GM19025 (cell line): ENCODE data around the gene CCDC18.
"Not testable (repeated sequence)": the region's sequence is repeated elsewhere in the genome, so short reads cannot be mapped to it uniquely, and the experiment has no call there.

Experiments used
- ATAC-seq: cut with Tn5 transposase; IDR thresholded peaks from one replicate; pipeline ENCODE4 v1.9.1; 2021; ENCODE audit warnings: mild to moderate bottlenecking, low read depth, moderate library complexity; ENCODE audit not compliant: unreplicated experiment

CCDC18 gene

DNA sequence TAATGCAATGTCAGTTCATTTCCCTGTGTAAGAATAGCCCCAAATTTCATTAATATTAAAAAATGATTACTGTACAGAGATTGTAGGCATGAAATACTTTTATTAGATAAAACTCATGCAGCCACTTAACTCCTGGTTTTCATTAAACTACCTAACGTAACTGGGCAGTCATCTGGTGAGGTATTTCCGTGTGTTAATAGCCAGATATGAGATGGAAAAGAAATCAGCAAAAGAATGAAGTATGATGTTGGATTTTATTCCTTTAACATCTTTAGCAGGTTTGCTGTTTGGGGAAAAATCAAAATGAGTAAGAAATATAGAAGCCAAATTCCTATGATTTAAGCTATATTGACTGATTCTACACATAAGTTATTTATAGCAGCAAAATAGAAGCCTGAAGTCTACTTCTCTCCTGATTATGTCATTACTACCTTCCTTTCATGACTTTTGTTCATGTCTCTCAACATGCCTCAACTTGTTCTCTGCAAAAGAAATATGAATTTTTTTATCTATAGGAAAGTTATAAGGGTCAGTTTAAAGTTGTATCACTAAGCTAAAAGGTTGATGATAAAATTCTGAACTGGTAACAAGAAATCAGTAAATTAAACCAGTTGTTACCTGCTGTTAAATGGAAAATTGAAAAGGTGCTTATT is 42.6 kb downstream of the CCDC18 start:
- no peak for ATAC-seq

GRCh38 chr1:93235261-93235660 is 54.7 kb downstream of the CCDC18 start:
- ATAC-seq: no peak

GRCh38 chr1:93237021-93237420 is 56.5 kb downstream of the CCDC18 start:
- no peak for ATAC-seq

- no peak for ATAC-seq
These were observed 57.9 kb downstream of the CCDC18 start for GRCh38 chr1:93238425-93238824.

- ATAC-seq: no peak
These were observed 59.3 kb downstream of the CCDC18 start for GRCh38 chr1:93239863-93240262.

- not testable (repeated sequence) for ATAC-seq
These were observed 62.7 kb downstream of the CCDC18 start for GRCh38 chr1:93243233-93243632.

- ATAC-seq: no peak
These were observed 64.0 kb downstream of the CCDC18 start for GRCh38 chr1:93244298-93245069.

DNA sequence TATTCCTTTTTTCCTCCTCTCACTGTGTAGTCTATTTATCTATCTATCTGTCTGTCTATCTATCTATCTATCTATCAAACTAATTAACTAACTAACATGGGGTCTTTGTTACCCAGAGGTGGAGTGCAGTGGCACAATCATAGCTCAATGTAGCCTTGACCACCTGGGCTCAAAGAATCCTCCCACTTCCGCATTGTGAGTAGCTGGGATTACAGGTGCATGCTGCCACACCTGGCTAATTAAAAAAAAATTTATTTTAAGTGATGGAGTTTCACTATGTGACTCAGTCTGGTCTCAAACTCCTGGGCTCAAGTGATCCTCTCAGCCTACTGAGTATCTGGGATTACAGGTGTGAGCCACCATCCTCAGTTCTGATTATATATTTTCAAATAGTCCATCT is 71.4 kb downstream of the CCDC18 start:
- no peak for ATAC-seq

DNA sequence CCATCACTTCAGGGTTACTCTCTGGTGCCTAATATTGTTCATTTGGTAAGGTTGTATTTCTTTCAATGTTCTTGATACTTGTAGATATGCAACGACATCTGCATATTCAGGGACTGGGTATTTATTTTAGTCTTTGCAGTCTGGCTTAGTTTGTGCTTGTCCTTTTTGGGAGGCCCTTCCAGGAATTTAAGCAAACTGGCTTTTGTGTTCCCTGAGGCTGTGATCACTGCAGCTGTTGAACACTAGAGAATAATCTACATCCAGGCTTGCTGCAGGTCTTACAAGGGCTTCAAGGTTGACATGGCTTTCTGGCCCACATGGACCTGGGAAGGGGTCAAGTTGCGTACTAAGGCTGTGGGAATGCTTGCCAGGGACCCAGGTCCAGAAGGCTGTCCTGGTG is 72.1 kb downstream of the CCDC18 start:
- ATAC-seq: no peak

DNA sequence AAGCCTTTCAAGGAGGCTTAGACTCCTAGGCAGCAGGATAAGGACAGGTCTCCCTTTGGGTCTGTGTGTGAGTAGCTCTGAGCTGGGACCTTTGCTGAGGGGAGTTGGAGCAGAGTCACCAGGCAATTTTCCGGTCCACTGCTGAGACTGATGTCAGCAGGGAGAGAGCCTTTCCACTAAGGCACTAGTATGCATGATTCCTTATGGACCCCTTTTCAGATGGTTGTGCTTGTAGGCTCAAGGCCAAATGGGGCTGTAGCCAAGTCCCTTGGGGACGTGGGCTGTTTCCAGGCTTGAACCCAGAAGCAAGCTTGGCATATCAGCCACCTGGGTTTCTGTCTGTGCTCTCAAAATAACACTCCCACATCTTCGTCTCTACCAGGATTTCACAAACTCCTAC is 73.0 kb downstream of the CCDC18 start:
- no peak for ATAC-seq

DNA sequence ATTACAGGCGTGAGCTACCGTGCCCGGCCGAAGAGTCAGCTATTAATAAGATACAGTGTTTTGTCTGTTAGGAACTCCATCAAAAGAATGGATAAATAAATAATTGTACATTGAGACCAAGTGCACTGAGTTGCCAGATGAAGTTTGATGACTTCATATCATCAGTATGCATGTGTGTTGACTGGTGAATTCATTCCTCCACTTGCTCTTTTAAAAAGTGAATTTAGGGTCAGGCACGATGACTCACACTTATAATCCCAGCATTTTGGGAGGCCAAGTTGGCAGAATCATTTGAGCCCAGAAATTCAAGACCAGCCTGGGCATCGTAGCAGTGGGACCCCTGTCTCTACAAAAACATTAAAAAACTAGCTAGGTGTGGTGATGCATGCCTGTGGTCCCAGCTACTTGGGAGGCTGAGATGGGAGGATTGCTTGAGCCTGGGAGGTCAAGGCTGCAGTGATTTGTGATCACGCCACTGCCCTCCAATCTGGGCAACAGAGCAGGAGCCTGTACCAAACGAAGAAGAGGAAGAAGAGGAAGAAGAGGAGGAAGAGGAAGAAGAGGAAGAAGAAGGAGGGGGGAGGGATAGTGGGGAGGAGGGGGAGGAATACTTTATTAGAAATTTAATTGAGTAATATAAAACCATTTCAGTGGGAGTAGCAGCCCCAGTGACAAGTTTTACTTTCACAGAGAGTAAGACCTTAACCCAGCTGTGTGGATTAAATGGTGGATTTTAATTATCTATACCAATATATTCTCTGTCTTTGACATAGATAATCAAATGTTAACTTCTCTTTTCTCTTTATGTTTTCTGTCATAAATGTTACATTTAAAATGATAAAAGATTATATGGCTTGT is 74.9 kb downstream of the CCDC18 start:
- no peak for ATAC-seq

DNA sequence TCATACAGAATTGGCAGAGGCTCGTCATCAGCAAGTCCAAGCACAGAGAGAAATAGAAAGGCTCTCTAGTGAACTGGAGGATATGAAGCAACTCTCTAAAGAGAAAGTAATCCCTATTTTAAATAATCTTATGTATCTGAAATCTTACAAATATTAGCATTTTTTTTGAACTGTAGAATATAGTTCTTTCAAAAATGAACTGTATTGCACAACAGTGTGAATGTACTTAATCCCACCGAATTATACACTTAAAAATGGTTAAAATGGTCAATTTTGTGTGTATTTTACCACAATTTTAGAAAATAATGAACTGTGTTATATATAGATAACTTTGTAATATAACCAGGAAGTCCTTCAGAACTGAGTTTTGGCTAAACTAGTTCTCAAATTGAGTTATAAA is 75.9 kb downstream of the CCDC18 start:
- ATAC-seq: no peak

DNA sequence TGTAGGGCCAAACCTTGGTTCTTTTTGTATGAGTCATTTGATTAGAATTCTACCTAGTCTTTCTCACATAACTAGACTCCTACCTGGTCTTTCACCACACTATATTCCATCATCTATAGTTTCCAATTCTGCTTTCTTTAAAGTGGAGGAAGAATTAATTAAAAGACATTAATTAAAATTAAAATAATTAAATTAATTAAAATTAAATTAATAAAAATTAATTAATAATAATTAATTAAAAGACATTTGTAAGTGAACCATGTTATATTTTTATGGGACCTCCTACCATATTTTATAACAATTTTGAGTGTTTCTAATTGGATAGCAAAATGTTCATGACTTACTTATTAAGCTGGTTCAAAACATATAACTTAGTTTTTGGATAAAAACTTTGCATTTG is 77.4 kb downstream of the CCDC18 start:
- no peak for ATAC-seq

DNA sequence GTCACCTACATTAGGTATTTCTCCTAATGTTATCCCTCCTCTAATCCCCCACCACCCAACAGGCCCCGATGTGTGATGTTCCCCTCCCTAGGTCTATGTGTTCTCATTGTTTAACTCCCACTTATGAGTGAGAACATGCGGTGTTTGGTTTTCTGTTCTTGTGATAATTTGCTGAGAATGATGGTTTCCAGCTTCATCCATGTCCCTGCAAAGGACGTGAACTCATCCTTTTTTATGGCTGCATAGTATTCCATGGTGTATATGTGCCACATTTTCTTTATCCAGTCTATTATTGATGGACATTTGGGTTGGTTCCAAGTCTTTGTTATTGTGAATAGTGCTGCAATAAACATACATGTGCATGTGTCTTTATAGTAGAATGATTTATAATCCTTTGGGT is 80.2 kb downstream of the CCDC18 start:
- not testable (repeated sequence) for ATAC-seq

- no peak for ATAC-seq
These were observed 82.1 kb downstream of the CCDC18 start for GRCh38 chr1:93262645-93263044.

DNA sequence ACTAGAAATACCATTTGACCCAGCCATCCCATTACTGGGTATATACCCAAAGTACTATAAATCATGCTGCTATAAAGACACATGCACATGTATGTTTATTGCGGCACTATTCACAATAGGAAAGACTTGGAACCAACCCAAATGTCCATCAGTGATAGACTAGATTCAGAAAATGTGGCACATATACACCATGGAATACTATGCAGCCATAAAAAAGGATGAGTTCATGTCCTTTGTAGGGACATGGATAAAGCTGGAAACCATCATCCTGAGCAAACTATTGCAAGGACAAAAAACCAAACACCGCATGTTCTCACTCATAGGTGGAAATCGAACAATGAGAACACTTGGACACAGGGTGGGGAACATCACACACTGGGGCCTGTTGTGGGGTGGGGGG is 88.4 kb downstream of the CCDC18 start:
- ATAC-seq: not testable (repeated sequence)

DNA sequence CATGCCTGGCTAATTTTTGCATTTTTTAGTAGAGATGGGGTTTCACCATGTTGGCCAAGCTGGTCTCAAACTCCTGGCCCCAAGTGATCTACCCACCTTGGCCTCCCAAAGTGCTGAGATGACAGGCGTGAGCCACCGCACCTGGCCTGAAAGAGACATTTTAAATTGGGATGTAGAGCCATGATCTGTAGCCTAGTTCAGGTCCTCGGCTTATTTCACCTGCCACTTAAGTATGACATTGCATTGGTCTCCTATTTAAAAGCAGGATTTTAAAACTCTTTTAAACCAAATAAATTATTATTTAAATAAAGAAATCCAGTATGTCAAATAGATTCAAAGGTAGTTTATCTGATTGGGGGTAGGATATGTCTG is 94.7 kb downstream of the CCDC18 start:
- not testable (repeated sequence) for ATAC-seq

GRCh38 chr1:93275634-93276295 is 95.2 kb downstream of the CCDC18 start:
- ATAC-seq: no peak

GRCh38 chr1:93277530-93277929 is 97.0 kb downstream of the CCDC18 start:
- ATAC-seq: not testable (repeated sequence)

GRCh38 chr1:93283496-93283895 is 103.0 kb downstream of the CCDC18 start:
- ATAC-seq: no peak

- no peak for ATAC-seq
These were observed 108.0 kb downstream of the CCDC18 start for GRCh38 chr1:93288558-93288957.
